ENCODE data around the gene ANKRD29.
"Not testable (repeated sequence)": the region's sequence is repeated elsewhere in the genome, so short reads cannot be mapped to it uniquely, and the experiment has no call there.

ANKRD29 gene

DNA sequence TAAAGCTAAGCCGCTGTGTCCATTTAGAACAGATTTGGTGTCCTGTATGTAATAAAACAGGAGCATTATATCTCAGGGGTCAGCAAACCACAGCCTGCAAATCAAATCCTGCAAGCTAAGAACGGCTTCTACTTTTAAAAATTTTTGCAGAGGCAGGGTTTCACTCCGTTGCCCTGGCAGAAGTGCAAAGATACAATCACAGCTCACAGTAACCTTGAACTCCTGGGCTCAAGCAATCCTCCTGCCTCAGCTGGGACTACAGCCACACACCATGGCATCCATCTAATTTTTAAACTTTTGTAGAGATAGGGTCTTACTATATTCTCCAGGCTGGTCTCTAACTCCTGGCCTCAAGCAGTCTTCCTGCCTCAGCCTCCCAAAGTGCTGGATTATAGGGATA lies 47.8 kb downstream of the ANKRD29 start:
- DNase-seq (ENCODE audit: low read depth) = no peak

GRCh38 chr18:23614413-23614812 lies 48.3 kb downstream of the ANKRD29 start:
- DNase-seq (ENCODE audit: low read depth) = no peak

- DNase-seq (ENCODE audit: low read depth) = not testable (repeated sequence)
Observed at GRCh38 chr18:23613091-23613475, 49.6 kb downstream of the ANKRD29 start.

- no peak for DNase-seq (ENCODE audit: low read depth)
Observed at GRCh38 chr18:23612434-23613090, 50.1 kb downstream of the ANKRD29 start.

DNA sequence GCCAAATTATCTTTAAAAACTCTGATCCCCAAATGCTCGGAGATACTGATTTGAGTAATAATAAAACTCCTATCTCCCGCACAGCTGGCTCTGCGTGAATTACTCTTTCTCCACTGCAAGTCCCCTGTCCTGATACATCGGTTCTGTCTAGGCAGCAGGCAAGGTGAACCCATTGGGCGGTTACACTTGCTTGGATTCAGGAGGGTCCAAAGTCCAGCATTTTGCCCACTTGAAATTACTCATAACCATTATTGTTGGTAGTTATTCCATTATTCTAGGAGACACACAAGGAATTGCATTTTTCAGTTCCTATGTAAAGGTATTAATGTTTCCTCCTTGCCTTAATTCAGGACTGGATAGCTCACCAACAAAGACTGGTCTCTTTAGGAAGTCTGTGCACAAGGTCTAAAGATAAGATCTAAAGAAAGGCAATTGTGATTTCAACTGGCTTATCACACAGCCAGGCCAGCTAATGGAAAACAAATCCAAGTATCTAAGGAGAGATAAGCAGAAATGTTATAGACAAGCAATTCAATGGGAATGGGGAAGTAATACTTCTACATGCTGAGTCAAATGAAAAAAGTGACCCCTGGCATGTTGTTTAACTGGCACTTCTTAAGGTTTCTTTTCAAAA lies 53.2 kb downstream of the ANKRD29 start:
- no peak for DNase-seq (ENCODE audit: low read depth)

- no peak for DNase-seq (ENCODE audit: low read depth)
Observed at GRCh38 chr18:23608211-23608610, 54.5 kb downstream of the ANKRD29 start.

- no peak for DNase-seq (ENCODE audit: low read depth)
Observed at GRCh38 chr18:23605941-23606340, 56.8 kb downstream of the ANKRD29 start.

GRCh38 chr18:23599809-23600208 lies 62.9 kb downstream of the ANKRD29 start:
- DNase-seq (ENCODE audit: low read depth) = no peak

GRCh38 chr18:23596183-23596582 lies 66.5 kb downstream of the ANKRD29 start:
- no peak for DNase-seq (ENCODE audit: low read depth)

GRCh38 chr18:23595591-23595990 lies 67.1 kb downstream of the ANKRD29 start:
- no peak for DNase-seq (ENCODE audit: low read depth)

DNA sequence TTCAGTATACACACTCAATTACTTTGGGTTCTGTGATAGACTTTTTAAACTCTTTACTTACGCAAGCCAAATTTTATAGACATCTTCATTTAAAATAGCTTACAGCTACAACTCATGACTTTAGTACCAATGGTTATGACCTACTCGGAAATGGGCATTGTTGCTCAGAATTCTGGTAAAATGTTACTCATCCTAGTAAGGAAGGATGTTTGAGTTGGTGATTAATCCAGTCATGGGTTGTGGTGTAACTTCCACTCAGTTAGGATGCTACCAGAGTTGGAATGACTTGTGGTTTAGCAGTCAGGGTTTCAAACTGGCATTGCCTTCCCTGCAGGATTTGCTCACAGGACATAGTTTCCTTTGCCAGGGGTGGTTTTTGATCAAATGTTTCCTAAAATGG lies 69.0 kb downstream of the ANKRD29 start:
- DNase-seq (ENCODE audit: low read depth) = no peak

GRCh38 chr18:23592911-23593310 lies 69.8 kb downstream of the ANKRD29 start:
- DNase-seq (ENCODE audit: low read depth) = no peak

DNA sequence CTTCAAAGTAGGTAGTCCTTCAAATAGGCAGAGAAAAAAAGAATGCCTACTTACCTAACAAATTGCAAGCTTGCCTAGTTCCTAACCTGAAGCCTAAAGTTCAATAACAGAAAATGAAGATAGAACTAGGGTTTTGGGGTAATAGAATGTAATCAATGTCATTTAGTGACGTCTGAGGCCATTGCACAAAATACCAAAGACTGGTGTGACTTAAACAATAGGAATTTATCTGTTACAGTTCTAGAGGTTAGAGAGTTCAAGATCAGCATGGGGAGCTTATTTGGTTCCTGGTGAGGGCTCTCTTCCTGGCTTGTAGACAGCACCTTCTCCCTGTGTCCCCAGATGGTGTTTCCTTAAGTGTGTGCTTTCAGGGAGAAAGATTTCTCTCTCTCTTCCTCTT lies 71.7 kb downstream of the ANKRD29 start:
- no peak for DNase-seq (ENCODE audit: low read depth)

- DNase-seq (ENCODE audit: low read depth) = no peak
Observed at GRCh38 chr18:23588836-23589560, 73.7 kb downstream of the ANKRD29 start.

DNA sequence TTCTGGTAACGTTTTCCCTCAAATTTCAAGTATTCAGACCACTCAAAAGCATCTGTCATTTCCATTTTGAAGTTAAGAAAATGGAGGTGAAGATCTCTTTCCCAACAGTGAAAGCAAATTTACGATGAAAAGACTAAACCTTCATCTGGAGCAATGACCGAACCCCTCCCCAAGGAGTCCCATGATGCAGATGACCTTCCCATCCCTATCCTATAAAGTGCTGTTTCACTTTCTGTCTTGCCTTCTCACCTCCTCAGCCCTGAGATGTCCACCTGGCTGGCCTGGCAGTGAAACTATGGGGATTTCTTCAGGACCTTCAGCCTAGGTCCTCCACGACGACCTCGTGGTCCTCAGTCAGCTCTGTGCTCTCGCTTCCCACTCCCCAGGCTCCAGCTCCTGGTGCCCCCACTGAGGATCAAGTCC lies 75.5 kb downstream of the ANKRD29 start:
- DNase-seq (ENCODE audit: low read depth) = no peak

DNA sequence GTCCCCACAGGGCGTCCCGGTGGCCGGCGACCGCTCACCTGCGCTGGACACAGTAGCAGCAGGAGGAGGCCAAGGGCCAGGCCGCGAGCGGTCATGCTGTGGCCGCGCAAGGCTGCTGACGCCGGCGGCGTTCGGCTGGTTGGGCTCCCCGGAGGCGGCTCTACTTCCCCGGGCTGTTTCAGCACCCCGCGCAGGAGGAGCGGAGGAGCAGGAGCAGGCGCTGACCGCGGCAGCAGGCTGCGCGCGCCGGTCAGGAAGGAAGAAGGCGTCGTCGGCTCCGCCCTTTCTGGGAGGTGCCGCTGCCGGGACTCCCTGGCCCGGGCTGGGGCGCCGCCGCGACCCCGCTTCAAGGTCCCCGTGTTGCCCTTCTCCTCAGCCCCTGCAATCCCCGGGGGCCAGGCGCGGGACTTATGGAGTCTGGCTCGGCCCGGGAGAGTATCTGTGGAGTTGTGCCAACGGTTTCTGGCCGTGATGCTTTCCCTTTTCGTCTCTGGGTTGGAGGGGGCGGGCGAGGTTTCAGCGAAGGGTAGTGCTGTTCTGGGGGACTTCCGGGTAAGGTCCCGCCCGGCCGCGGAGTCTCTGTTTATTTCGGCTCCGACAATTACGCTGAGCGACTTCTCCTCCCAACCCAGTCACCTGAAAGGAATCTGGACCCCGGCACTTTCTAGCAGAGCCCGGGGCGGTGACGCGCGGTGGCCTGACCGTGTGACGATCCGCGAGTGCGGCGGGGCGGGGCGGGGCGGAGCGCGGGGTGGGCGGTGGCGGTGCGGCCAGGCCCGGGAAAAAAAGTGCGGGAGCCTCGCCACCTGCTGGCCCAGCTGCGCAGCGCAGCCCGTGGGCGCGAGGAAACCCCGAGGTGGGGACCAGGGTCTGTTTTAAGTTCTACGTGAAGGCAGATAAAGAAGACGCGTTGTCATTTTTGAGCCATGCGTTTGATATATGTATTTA lies 76.2 kb downstream of the ANKRD29 start, which contains the start of gene NPC1:
TSS of gene NPC1 (minus strand) at position 258 of the 948 bp plus-strand sequence. CDS start at position 95, 163 bp downstream.
- DNase-seq (ENCODE audit: low read depth) = peak; percentile 88

- DNase-seq (ENCODE audit: low read depth) = no peak
Observed at GRCh38 chr18:23585897-23586248, 76.8 kb downstream of the ANKRD29 start.

GRCh38 chr18:23585007-23585871 lies 77.5 kb downstream of the ANKRD29 start:
- DNase-seq (ENCODE audit: low read depth) = no peak

- no peak for DNase-seq (ENCODE audit: low read depth)
Observed at GRCh38 chr18:23584019-23584983, 78.4 kb downstream of the ANKRD29 start.

Measured in stimulated activated CD8-positive, alpha-beta memory T cell treated with anti-CD3 and anti-CD28 coated beads, Interleukin-4, amount 100 ng/mL, for 24 hours (primary cell).